K562 (cell line): Measurements from ENCODE around the gene SYF2. TPM values are rescaled to one million over a fixed set of nuclear protein-coding genes. Genes with fewer than 3 reads are reported as not detected.

Experiments
- ATAC-seq: fragments of 200-7000 bp; cut with Tn5 transposase; 3 replicates; pipeline ENCODE4 v1.9.1; 2020; ENCODE audit warnings: moderate library complexity
- BruUV-seq: library from RNA; stranded (reverse); fragments of 400-500 nt; replicated peaks from 2 replicates; lab custom pipeline; 2021; lab: Mats Ljungman, UMichigan
- CTCF ChIA-PET: fragments of 300-600 bp; formaldehyde crosslinking; extraction: SDS; loops from one replicate; lab custom pipeline; 2021; ENCODE audit warnings: low intra/inter-chr PET ratio; lab: Yijun Ruan, JAX
- POLR2A ChIA-PET: fragments of 300-600, 350-650 bp; sonication (Branson Sonifier 250); formaldehyde crosslinking; extraction: SDS; loops from one replicate; lab custom pipeline; 2021; ENCODE audit warnings: antibody characterized with exemption, inconsistent platforms; lab: Yijun Ruan, JAX
- DNase-seq, 4 experiments: peaks; one replicate each; pipeline versions ENCODE4 v3.0.0 to v3.0.0-alpha.2; 2011 to 2018; ENCODE audit warnings: low spot score in 3 of 4, mixed read lengths in 3 of 4; ENCODE audit errors: extremely low read depth in 1 of 4
- FAIRE-seq: peaks from 2 replicates; lab custom pipeline; 2011; peaks lifted over from hg19 to GRCh38; lab: Jason Lieb, UNC
- H2AFZ ChIP-seq: 2 replicates; pipeline ENCODE4 v1.6.0; 2011; ENCODE audit warnings: low read depth, low read length, control low read depth, inconsistent platforms
- H3K27ac ChIP-seq: fragments of 200-600 bp; 3 replicates; pipeline ENCODE4 v1.8.0; 2011; ENCODE audit warnings: low read depth, mild to moderate bottlenecking, control low read depth, inconsistent platforms, low read length, moderate library complexity, mixed read lengths; ENCODE audit errors: extremely low read depth
- H3K27me3 ChIP-seq, 2 experiments: fragments of 300-600 bp in 1 of 2; 2 replicates in 1 of 2; 3 replicates in 1 of 2; pipeline versions ENCODE4 v1.6.0 to v1.8.0; 2011; ENCODE audit warnings: inconsistent platforms in 2 of 2, low read length in 2 of 2, mild to moderate bottlenecking in 1 of 2, mixed read lengths in 1 of 2, moderate library complexity in 1 of 2; ENCODE audit not compliant: control insufficient read depth in 2 of 2, insufficient read depth in 2 of 2
- H3K36me3 ChIP-seq: fragments of 300-600 bp; 3 replicates; pipeline ENCODE4 v1.8.0; 2011; ENCODE audit warnings: mild to moderate bottlenecking, low read length, inconsistent platforms; ENCODE audit not compliant: control insufficient read depth, insufficient read depth
- H3K4me1 ChIP-seq, 2 experiments: fragments of 200-600 bp in 1 of 2; replicated peaks in 1 of 2; 2 replicates in 1 of 2; 3 replicates in 1 of 2; pipeline versions ENCODE4 v1.5.1 to v1.8.0; 2011; ENCODE audit warnings: inconsistent platforms in 2 of 2, low read length in 2 of 2, mild to moderate bottlenecking in 1 of 2, mixed read lengths in 1 of 2, moderate library complexity in 1 of 2; ENCODE audit not compliant: control insufficient read depth in 2 of 2, insufficient read depth in 2 of 2
- H3K4me2 ChIP-seq: 2 replicates; pipeline ENCODE4 v1.6.1; 2011; ENCODE audit warnings: low read length, control low read depth, inconsistent platforms, mixed read lengths; ENCODE audit not compliant: insufficient read depth
- H3K4me3 ChIP-seq: fragments of 200-600 bp; sonication (generic), shearing (Covaris generic); 2 replicates; pipeline ENCODE4 v1.5.1; 2016; ENCODE audit warnings: control low read depth, inconsistent platforms
- H3K79me2 ChIP-seq: fragments of 200-600 bp; 3 replicates; pipeline ENCODE4 v1.8.0; 2011; ENCODE audit warnings: low read length, inconsistent platforms; ENCODE audit not compliant: control insufficient read depth, insufficient read depth
- H3K9ac ChIP-seq, 2 experiments: 2 replicates each; pipeline versions ENCODE4 v1.6.0 to v1.6.1; 2011; ENCODE audit warnings: low read depth in 2 of 2, low read length in 2 of 2, control low read depth in 1 of 2, inconsistent platforms in 1 of 2, mild to moderate bottlenecking in 1 of 2, mixed read lengths in 1 of 2; ENCODE audit not compliant: insufficient read depth in 1 of 2
- H3K9me1 ChIP-seq: one replicate; pipeline ENCODE4 v1.6.0; 2011; ENCODE audit warnings: inconsistent platforms, mild to moderate bottlenecking, low read length, moderate library complexity; ENCODE audit not compliant: control insufficient read depth, insufficient read depth
- H3K9me3 ChIP-seq: replicated peaks from 2 replicates; pipeline ENCODE4 v1.5.1; 2011; ENCODE audit warnings: low read depth, low read length, inconsistent platforms; ENCODE audit not compliant: control insufficient read depth, insufficient read depth
- H4K20me1 ChIP-seq: replicated peaks from 2 replicates; pipeline ENCODE4 v1.6.1; 2011; ENCODE audit warnings: low read length, inconsistent platforms, mixed read lengths; ENCODE audit not compliant: control insufficient read depth, insufficient read depth
- CREB1 ChIP-seq, 2 experiments: sonication (generic) in 1 of 2; formaldehyde crosslinking in 1 of 2; IDR thresholded peaks; 2 replicates each; pipeline versions ENCODE4 v1.6.1 to v1.8.0; 2012 to 2022; ENCODE audit warnings: inconsistent platforms in 1 of 2, mild to moderate bottlenecking in 1 of 2, missing genetic modification reagents in 1 of 2, moderate library complexity in 1 of 2
- CTCF ChIP-seq, 3 experiments: IDR thresholded peaks in 2 of 3; conservative IDR thresholded peaks in 1 of 3; 2 replicates each; pipeline ENCODE4 v1.5.1; 2011 to 2012; ENCODE audit warnings: low read length in 3 of 3, mild to moderate bottlenecking in 3 of 3, control low read depth in 2 of 3, improper control_type of control experiment in 1 of 3, inconsistent platforms in 1 of 3, low read depth in 1 of 3, mixed read lengths in 1 of 3, moderate library complexity in 1 of 3; ENCODE audit not compliant: insufficient read depth in 2 of 3
- CTCFL ChIP-seq: IDR thresholded peaks from 2 replicates; pipeline ENCODE4 v1.6.1; 2011; ENCODE audit warnings: borderline replicate concordance, low read depth, mild to moderate bottlenecking, moderate library complexity, low read length; ENCODE audit not compliant: insufficient read depth, poor library complexity, severe bottlenecking
- FOXP4 ChIP-seq: sonication (generic); formaldehyde crosslinking; IDR thresholded peaks from 2 replicates; pipeline ENCODE4 v1.8.0; 2022; ENCODE audit warnings: mild to moderate bottlenecking, missing genetic modification reagents, borderline replicate concordance
- HDAC2 ChIP-seq: fragments of 450-650 bp; IDR thresholded peaks from 2 replicates; pipeline ENCODE4 v1.6.1; 2016; ENCODE audit warnings: mild to moderate bottlenecking
- MAX ChIP-seq: sonication (generic); formaldehyde crosslinking; IDR thresholded peaks from 2 replicates; pipeline ENCODE4 v1.9.0; 2022; ENCODE audit warnings: mild to moderate bottlenecking, missing genetic modification reagents
- MED1 ChIP-seq: sonication (generic); formaldehyde crosslinking; IDR thresholded peaks from 2 replicates; pipeline ENCODE4 v1.8.1; 2023; ENCODE audit warnings: missing genetic modification reagents, borderline replicate concordance
- PHF8 ChIP-seq: fragments of 200-600 bp; sonication (generic); IDR thresholded peaks from 2 replicates; pipeline ENCODE4 v1.6.1; 2012; ENCODE audit warnings: mixed run types, mild to moderate bottlenecking, inconsistent platforms, low read length, moderate library complexity, borderline replicate concordance
- U2AF2 ChIP-seq: fragments of 200-400 bp; formaldehyde crosslinking; optimal IDR thresholded peaks from 2 replicates; pipeline ENCODE3; 2017; ENCODE audit warnings: low read depth, mild to moderate bottlenecking, low read length
- ZBTB26 ChIP-seq: fragments of 450-650 bp; formaldehyde crosslinking; IDR thresholded peaks from 2 replicates; pipeline ENCODE4 v1.4.0; 2022; ENCODE audit warnings: missing genetic modification characterization
- ZKSCAN3 ChIP-seq: fragments of 250-450 bp; sonication (Bioruptor Pico); IDR thresholded peaks from 2 replicates; pipeline ENCODE4 v1.4.0; 2020
- ZNF311 ChIP-seq: fragments of 250-450 bp; sonication (Bioruptor Pico); IDR thresholded peaks from 2 replicates; pipeline ENCODE4 v1.4.0; 2020; ENCODE audit warnings: mild to moderate bottlenecking, moderate library complexity
- ZNF354B ChIP-seq: fragments of 250-450 bp; sonication (Bioruptor Pico); IDR thresholded peaks from 2 replicates; pipeline ENCODE4 v1.4.0; 2020
- ZNF384 ChIP-seq: IDR thresholded peaks from 2 replicates; pipeline ENCODE4 v1.6.1; 2012; ENCODE audit warnings: low read depth, low read length, improper control_type of control experiment
- WGBS: fragments of 100-300 bp; shearing (Covaris generic); methylation state at CpG from one replicate; pipeline ENCODE4 v1.1.6; 2016; ENCODE audit warnings: low coverage, mixed read lengths; ENCODE audit not compliant: insufficient coverage; ENCODE audit errors: missing lambda C conversion rate; 5-methylcytosine and 5-hydroxymethylcytosine counted together
- in situ Hi-C: fragments of 300-500 bp; cut with MboI; formaldehyde crosslinking; loops from 4 replicates; pipeline ENCODE4 v1.15.0; 2018; ENCODE audit warnings: inconsistent platforms, mixed read lengths
- intact Hi-C: fragments of 100-400 bp; cut with micrococcal nuclease; formaldehyde crosslinking; loops from 2 replicates; pipeline ENCODE4 v1.14.2; 2022
- polyA plus RNA-seq, 8 experiments: library from polyadenylated mRNA; depleted of rRNA in 4 of 8; stranded (reverse) in 5 of 8; unstranded in 3 of 8; fragments of >200 nt; fragmentation: Nextera tagmentation in 2 of 8; fragmentation: Illumina TruSeq in 1 of 8; extraction: Ambion mirVana in 2 of 8; extraction: Trizol in 1 of 8; gene quantifications; 2 replicates each; pipeline versions ENCODE4 v1.2.1 to v1.2.3, GENCODE V29; 2011 to 2014; ENCODE audit warnings: inconsistent platforms in 1 of 8, missing spikeins in 1 of 8
- total RNA-seq, 7 experiments: library from RNA; depleted of rRNA in 6 of 7; stranded (reverse); fragments of >200 nt in 6 of 7; fragmentation: Illumina TruSeq in 2 of 7; extraction: Trizol in 2 of 7; gene quantifications; 2 replicates each; pipeline versions ENCODE4 v1.2.1 to v1.2.3, GENCODE V29; 2011 to 2021; ENCODE audit warnings: low replicate concordance in 1 of 7

Gene SYF2
- total and polyA plus RNA-seq, 9 of the 15 experiments (the other 6 are each of a cell fraction or from before 2014, with no cell fraction given): 20.9 to 69.0 (median 43.2) TPM

GRCh38 chr1:25246600-25247023 is 14.3 kb upstream of the SYF2 start:
- ChIA-PET POLR2A (interaction anchor here (0.6 to 7.9 kb wide), 6 partner anchors 8 to 514 kb away, joined by 3 to 107 read pairs (median 7); partner anchors contain the start of gene SYF2), CTCF (no interaction called here)
- in situ Hi-C loops (no loop called here), intact Hi-C loops (loop anchor here (10.0 kb wide), 1 partner anchor 148 kb away; no protein-coding TSS in a partner anchor)
- Histone ChIP-seq H3K9ac (peak overlapping the region; percentile 93 to 99), H3K4me3 (peak overlapping the region; percentile 69), H3K9me3 (no peaks in the 10 kb centered on the region), H3K36me3 (peaks cover 52% of the 10 kb centered on the region), H4K20me1 (peaks cover 27% of the 10 kb centered on the region), H2AFZ (peak overlapping the region; percentile 89), H3K27me3 (no peaks in the 10 kb centered on the region), H3K79me2 (peaks cover 56% of the 10 kb centered on the region), H3K4me2 (peak overlapping the region; percentile 98), H3K27ac (peak overlapping the region; percentile 93), H3K9me1 (no peaks in the 10 kb centered on the region), H3K4me1 (peaks cover 21 to 32% of the 10 kb centered on the region in 2 experiments)
- no peak for FAIRE-seq
- under 1% methylated on average over 53 of the region's 53 CpGs for WGBS
- peak; percentile 20 for ATAC-seq
- peak in 3 of 4 experiments; percentile 26 to 53 (median 29) for DNase-seq
- BruUV-seq: no TSS peak
- TF ChIP-seq CREB1 (IDR thresholded peaks at IDR 0.05) (no peak), CREB1 (CRISPR knock-in tag; IDR thresholded peaks at IDR 0.05) (no peak), ZKSCAN3 (no peak), HDAC2 (0 out of 2 replicates have a peak, but pooled peaks have one; percentile 13), ZNF354B (no peak), MAX (CRISPR knock-in tag) (peak; percentile 51), CTCF (IDR thresholded peaks at IDR 0.05 in 2 of 3, conservative IDR thresholded peaks at IDR 0.05 in 1 of 3; ENCODE audit: insufficient read depth in 2 of 3, low read depth in 1 of 3, low read length in 3 of 3) (0 out of 6 replicates have a peak, but pooled peaks of 1 of the 3 experiments have one; percentile 23), PHF8 (no peak), CTCFL (peak; percentile 29), MED1 (CRISPR knock-in tag) (peak; percentile 82; the same call in 1 of the 2 replicates), U2AF2 (no peak), ZNF384 (no peak), ZNF311 (CRISPR knock-in tag) (no peak), FOXP4 (CRISPR knock-in tag) (no peak), ZBTB26 (no peak)
